GM04503 (cell line): Measurements from ENCODE around the gene FNDC11.
"Not testable (repeated sequence)": the region's sequence is repeated elsewhere in the genome, so short reads cannot be mapped to it uniquely, and the experiment has no call there.

ENCODE experiments used
- DNase-seq: peaks from one replicate; pipeline ENCODE4 v3.0.0-alpha.2; 2012; ENCODE audit warnings: low read depth

Gene FNDC11

GRCh38 chr20:63553933-63554290, at the start of gene FNDC11:
TSS of gene FNDC11 (plus strand) at chr20:63554159. CDS start at chr20:63555664, 1,505 bp downstream.
- DNase-seq: no peak

- DNase-seq: no peak
Observed at GRCh38 chr20:63504642-63505041, 49.3 kb upstream of the FNDC11 start.

GRCh38 chr20:63505281-63505680, 48.7 kb upstream of the FNDC11 start:
- DNase-seq: no peak

GRCh38 chr20:63505723-63506122, 48.2 kb upstream of the FNDC11 start:
- DNase-seq: no peak

GRCh38 chr20:63507083-63507743, 46.7 kb upstream of the FNDC11 start:
- no peak for DNase-seq

- no peak for DNase-seq
Observed at GRCh38 chr20:63508072-63508768, 45.7 kb upstream of the FNDC11 start.

GRCh38 chr20:63509088-63509564, 44.8 kb upstream of the FNDC11 start:
- DNase-seq: no peak

GRCh38 chr20:63513207-63513606, 40.8 kb upstream of the FNDC11 start:
- no peak for DNase-seq

- DNase-seq: not testable (repeated sequence)
Observed at GRCh38 chr20:63514520-63514919, 39.4 kb upstream of the FNDC11 start.

GRCh38 chr20:63517376-63518309, 36.3 kb upstream of the FNDC11 start:
- DNase-seq: no peak

GRCh38 chr20:63518351-63518861, 35.6 kb upstream of the FNDC11 start:
- DNase-seq: no peak

- no peak for DNase-seq
Observed at GRCh38 chr20:63518946-63519667, 34.9 kb upstream of the FNDC11 start.

GRCh38 chr20:63519668-63520503, 34.1 kb upstream of the FNDC11 start:
- no peak for DNase-seq

- DNase-seq: no peak
Observed at GRCh38 chr20:63520504-63520933, 33.4 kb upstream of the FNDC11 start, which contains the start of gene PPDPF. TSS of gene PPDPF (plus strand) at chr20:63520765. CDS start at chr20:63521309, 544 bp downstream.

GRCh38 chr20:63520934-63521601, 32.9 kb upstream of the FNDC11 start:
- no peak for DNase-seq

GRCh38 chr20:63521602-63522001, 32.4 kb upstream of the FNDC11 start:
- no peak for DNase-seq

- DNase-seq: no peak
Observed at GRCh38 chr20:63522091-63522868, 31.7 kb upstream of the FNDC11 start.

- DNase-seq: no peak
Observed at GRCh38 chr20:63522981-63523611, 30.9 kb upstream of the FNDC11 start.

- DNase-seq: no peak
Observed at GRCh38 chr20:63525185-63525584, 28.8 kb upstream of the FNDC11 start.
